CD4-positive, alpha-beta T cell treated with Interleukin-17A for 1 hour (primary cell): ENCODE data around the gene GFRA1.
"Not testable (repeated sequence)": the region's sequence is repeated elsewhere in the genome, so short reads cannot be mapped to it uniquely, and the experiment has no call there.

Experiments used
- DNase-seq: peaks from one replicate; pipeline ENCODE4 v3.0.0-alpha.2; 2020

The GFRA1 gene

DNA sequence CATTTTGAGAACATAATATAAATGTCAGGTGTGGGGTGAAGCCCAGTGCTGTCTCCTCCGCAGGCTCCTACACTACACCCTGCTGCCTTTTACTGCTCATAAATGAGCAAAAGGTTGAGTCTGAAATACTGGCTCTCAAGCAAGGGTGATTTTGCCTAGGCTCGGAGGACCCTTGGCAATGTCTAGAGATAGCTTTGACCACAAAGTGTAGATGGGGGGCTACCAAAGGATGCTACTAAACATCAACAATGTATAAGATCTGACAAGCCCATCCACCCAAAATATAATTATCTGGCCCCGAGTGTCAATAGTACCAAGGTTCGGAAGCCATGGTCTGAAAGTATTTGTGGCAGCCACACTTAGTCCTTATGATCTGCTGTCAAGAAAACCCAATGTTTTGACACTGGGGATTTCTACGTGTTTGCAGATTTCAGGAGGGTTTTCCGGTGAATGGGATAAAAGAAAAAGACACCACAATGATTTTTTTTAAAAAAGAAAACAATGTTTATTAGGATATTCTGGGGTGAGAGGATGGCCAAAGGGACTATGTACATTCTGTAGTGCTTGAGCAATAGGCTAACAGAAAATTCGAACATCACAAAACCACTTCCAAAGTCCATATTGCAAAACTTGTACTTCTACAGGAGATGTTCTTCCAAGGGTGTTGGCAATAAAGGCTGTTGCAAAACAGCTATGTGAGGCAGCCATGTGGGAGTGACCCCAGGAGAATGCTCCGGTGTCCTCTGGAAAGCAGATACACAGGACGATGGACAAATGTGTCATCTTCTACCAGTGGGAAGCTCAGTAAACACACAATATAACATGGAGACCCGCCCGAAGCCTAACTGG, 216.3 kb downstream of the GFRA1 start:
- DNase-seq: no peak

DNA sequence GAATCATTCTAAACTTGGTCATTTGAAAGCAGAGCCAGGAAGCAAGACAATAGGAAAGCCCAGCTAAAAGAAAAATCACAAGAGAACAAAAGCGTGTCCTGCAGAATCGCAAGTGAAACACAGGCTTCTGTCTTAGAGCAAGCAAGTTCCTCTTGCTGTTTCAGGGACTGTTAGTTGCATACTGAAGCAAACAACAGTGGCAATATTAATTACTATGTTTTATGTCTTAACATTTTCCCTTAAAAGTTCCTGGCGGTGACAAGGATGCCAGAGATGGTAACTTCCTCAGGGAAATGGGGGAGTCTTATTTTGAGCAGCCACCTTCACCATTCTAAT, 217.1 kb downstream of the GFRA1 start:
- DNase-seq: no peak

DNA sequence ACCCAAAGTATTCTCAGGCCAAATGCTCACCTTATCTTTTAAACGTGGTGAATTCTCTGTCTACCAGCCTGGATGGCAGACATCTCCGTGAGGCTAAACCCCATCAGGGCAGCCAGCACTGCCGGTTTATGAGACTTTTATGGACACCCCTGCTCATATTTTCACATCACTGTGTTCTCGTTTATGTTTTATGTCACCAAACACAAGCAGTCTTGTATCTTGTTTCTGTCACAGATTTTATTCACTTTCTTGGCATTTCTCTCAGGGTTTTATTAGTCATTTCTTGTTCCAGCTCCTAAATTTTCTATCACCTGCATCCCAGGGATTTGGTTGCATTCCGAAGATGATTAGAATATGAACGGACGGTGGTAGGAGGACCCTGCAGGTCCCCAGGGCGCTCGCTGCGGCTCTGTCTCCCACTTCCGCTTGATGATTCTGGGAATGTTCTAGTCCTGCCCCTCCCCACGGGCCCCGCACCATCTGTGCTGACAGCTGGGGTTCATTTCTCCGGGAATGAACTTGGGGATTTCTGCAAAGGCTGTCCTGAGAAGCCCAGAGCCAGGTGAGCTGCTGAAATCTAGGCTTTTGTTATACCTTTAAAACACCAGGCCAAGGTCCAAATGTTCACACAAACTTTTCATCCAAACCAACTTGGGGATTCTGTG, 217.6 kb downstream of the GFRA1 start:
- DNase-seq: no peak

DNA sequence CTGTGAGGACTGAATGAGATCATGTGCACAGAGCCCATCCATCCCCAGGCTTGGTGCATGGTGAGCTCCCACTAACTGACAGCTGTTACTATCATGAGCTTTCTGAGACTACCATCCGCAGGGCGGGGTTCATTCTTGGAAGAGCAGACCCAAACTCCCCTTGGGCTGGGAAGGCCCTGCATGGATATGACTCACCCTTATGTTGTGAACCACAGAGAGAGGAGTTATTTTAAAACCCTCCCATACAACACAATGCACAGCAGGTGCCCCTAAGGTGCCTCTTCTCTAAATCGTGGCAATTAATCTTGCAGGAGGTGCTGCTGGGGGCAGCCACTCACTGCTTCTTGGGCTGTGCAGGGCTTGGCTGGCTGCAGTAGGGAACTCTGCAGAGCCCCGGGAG, 219.1 kb downstream of the GFRA1 start:
- no peak for DNase-seq

DNA sequence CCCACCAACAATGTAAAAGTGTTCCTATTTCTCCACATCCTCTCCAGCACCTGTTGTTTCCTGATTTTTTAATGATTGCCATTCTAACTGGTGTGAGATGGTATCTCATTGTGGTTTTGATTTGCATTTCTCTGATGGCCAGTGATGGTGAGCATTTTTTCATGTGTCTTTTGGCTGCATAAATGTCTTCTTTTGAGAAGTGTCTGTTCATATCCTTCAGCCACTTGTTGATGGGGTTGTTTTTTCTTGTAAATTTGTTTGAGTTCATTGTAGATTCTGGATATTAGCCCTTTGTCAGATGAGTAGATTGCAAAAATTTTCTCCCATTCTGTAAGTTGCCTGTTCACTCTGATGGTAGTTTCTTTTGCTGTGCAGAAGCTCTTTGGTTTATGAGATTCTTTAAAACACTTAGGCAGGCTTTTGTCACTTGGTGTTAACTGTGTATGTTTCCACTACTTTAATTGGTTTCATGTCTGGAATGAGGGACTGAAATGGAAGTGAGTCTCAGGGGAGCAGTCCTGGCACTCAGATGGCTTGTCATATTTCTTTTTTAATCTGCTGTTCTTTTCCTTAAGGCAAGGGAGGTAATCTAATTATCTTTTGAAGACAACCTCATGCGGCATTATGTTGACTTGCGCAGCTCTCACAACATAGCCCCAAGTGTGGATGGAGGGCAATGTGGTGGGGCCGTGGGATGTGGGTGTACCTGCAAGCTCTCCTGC, 219.8 kb downstream of the GFRA1 start:
- not testable (repeated sequence) for DNase-seq

DNA sequence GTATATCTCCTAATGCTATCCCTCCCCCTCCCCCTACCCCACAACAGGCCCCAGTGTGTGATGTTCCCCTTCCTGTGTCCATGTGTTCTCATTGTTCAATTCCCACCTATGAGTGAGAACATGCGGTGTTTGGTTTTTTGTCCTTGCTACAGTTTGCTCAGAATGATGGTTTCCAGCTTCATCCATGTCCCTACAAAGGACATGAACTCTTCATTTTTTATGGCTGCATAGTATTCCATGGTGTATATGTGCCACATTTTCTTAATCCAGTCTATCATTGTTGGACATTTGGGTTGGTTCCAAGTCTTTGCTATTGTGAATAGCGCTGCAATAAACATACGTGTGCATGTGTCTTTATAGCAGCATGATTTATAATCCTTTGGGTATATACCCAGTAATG, 220.5 kb downstream of the GFRA1 start:
- not testable (repeated sequence) for DNase-seq

DNA sequence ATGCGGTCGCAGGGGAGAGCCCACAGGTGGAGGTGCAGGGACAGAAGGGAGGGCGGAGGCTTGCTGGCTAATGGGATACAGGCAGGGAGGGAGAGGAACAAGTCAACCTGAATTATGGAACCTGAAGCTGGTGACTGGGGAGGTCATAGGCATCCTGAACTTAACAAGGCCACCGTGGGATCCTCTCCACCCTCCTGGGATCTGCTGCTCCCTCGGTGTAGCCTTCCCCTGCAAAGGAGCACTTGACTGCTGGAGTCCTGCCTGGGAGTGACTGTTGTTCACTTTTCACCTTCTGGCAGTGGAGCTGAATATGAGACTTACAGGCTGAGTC, 223.1 kb downstream of the GFRA1 start:
- DNase-seq: no peak

DNA sequence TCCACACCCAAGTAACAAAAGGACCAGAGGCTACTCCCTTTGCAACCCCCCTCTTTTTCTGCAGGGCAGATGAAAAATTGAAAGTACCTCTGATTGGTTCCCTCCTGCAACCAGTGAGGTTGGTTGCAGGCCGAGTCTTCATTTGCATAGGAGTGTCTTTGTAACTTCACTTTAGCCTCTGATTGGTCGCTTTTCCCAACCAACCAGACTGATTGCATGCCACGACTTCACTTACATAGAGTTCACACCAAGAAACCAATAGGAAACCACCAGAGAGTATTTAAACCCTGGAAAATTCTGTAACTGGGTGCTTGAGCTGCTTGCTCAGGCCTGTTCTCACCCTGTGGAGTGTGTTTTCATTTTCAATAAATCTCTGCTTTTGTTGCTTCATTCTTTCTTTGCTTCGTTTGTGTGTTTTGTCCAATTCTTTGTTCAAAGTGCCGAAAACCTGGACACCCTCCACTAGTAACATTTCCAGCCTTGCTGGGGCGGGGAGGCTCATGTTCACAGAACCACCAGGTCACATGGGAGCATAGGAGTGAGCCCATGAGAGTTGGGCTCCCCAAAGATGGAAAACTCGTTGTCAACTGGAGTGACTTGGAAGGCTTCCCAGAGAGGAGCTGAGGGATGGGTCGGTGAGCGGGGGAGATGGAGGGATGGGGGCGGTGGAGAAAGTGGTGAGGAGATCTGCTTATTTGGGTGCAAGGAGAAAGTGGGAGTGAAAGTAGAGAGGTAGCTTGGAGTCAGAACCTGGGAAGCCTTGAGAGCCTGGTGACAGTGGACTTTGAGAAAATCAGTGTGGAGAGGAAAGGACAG, 223.6 kb downstream of the GFRA1 start:
- no peak for DNase-seq

DNA sequence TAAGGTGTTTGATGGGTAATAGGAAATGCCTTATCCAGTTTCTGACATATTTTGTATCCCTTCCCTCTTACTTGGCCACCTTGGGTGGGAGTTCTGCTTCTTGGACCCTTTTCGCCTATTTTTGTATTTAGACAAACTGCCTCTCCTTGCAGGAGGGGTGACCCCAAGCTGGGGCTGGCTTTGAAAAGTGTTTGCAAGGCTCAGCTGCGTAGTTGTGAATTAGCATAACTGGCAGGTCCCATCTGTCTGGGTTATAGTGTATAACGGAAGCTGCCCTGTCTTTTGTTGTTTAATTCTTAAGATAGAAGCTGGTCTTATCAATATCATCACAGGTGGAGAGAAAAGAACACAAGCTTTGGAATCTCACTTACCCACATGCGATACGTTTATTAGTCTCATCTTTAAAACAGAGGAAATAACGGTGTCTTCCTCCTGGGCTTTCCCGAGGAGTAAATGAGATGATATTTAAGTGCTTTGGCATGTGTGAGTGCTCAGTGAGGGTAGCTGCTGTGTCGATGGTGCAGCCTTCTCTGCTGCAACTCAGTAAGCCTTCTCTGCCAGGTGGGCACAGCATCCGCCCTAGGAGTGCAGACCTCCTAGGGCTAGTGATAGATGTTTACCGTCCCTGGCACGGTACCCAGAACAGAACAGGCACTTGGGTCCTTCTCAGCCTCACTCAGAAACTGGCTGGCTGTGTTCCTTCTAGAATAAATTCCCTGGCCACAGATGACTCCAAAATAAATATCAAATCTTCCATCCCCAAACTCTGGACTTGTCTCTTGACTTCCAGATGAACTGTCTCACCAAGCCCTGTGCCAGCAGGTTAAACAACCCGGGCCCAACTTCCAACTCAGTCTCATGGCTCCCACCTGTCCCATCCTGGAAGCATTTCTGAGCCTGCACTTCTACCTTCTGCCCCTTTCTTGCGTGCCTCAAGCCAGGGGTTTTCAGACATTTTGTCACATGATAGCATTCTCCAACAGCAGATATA, 227.3 kb downstream of the GFRA1 start:
- DNase-seq: no peak

DNA sequence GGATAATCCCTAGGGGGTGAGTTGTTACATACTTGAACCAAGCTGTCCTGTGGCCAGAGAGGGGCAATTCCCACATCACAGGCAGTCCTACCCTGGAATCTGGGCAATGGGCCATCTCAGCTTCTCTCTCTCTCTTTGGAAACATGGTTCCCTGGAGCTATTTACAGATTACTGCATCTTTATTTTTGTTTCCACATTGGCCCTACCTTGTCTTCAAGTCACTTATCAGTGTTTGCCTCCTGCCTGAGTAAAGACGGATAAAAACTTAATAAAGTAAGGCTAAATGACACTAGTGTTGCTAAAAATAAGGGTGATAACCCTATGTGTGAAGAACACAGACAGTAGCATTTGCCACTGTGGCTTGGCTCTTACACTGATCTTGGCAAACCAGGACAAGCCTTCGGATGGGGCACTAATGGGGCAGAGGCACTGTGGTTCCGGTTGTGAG, 228.2 kb downstream of the GFRA1 start:
- no peak for DNase-seq

DNA sequence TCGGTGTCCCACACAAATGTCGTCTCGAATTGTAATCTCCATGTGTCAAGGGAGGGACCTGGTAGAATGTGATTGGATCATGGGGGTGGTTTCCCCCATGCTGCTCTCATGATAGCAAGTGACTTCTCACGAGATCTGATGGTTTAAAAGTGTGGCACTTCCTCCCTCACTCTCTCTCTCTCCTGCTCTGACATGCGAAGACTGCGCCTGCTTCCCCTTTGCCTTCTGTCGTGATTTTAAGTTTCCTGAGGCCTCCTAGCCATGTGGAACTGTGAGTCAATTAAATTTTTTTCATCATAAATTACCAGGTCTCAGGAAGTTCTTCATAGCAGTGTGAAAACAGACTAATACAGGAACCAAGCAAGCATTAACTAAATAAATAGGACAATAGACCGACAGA, 229.1 kb downstream of the GFRA1 start:
- DNase-seq: no peak

DNA sequence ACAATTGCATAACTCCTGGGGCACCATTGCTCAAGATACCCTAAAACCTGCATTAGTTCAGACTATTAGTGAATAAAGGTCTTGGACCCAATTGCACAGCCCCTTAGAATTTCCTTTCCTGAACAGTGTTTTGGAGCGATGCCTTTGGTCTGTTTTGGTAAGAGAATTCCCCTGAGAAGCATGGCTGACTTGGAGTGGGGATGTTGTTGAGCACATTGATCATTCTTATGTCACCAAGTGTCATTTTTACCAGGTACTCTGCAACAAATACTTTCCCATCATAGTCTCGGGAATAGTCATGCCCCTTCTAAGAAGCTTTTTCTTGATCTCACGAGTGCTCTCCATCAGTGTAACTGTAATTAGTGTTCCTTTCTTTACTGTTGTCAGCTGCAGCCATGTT, 229.7 kb downstream of the GFRA1 start:
- no peak for DNase-seq

DNA sequence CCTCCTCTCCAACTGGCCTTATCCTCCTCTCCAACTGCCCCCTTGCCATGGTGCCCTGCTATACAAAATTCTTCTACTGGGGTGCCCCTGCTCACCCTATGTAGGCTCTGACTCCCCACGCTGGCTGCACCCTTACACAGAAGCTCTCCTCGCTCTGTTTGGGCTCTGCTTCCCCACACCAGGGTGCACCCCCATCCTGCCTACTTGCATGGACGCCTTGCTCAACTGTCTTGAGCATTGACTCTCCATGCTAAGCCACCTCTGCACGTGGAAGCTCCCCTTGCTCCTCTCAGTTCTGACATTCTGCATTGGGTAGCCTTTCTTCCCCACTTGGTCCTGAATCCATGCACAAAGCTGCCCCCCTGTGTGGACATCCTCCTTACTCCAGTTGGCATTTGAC, 231.1 kb downstream of the GFRA1 start:
- no peak for DNase-seq

DNA sequence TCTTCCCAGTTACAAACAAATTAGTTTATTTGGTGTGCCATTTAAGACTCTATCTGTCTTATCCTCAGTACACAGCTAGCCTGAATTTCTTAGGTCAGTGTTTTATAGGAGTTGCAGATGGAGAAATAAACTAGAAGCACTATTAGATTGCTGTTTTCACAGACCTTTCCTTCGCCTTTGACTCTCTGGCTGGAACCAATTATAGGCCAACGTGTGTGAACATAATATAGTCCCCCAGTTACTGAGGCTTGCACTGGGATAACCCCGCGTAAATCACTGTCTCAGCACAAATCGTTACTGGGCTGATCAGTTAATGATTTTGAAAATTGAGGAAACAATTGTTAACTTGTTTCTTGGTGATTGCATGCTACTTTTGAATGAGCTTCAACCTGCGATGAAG, 233.4 kb downstream of the GFRA1 start:
- no peak for DNase-seq

DNA sequence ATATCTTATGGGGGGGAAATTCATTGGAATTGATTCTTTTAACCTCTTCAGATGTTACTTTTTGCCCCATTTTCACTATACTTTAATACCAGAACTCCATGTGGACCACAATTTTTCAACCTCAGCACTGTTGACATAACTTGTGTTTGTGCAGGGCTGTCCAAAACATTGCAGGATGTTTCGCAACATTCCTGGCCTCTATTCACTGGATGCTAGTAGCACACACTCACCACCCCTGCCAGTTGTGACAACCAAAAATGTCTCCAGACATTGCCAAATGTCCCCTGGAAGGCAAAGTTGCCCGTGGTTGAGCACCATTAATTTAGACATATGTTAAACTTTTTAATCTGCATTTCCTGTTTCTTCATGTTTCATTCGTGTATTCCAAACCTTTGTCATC, 234.7 kb downstream of the GFRA1 start:
- no peak for DNase-seq

DNA sequence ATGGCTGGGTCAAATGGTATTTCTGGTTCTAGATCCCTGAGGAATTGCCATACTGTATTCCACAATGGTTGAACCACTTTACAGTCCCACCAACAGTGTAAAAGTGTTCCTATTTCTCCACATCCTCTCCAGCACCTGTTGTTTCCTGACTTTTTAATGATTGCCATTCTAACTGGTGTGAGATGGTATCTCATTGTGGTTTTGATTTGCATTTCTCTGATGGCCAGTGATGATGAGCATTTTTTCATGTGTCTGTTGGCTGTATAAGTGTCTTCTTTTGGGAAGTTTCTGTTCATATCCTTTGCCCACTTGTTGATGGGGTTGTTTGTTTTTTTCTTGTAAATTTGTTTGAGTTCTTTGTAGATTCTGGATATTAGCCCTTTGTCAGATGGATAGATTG, 237.6 kb downstream of the GFRA1 start:
- DNase-seq: not testable (repeated sequence)

DNA sequence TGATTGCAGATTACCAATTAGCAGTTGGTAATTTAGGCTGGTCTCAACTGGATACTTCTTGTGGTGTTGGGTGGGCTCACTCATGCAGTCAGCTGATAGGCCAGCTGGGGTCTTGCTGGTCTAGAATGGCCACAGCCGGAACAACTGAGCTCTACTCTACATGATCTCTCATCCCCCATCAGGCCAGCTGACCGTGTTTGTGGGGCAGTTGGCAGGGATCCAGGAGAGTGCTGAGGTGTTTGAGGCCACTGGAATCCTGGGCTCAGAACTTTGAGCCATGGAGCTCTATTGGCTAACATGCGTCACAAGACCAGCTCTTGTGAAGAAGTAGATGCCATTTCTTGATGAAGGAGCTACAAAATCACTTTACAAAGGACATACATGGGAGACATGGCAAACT, 242.4 kb downstream of the GFRA1 start:
- no peak for DNase-seq

DNA sequence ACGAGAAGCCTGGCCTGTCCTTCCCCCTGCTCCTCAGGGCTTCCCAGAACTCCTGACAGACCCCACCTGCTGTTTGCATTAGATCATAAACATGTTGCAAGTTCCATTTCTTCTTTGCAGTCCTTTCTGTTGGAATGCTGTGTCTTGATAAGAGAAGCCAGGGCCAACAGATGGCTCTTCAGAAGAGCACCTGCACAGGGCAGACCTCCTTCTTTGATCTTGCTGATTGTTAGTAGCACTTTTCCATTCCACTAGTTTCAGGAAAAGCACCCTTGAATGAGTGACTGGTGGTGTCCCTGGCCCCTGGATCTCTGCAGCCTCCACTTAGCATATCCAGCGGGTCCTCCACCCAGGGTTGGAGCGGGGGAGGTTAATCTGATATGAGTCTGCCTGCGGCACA, 243.2 kb downstream of the GFRA1 start:
- no peak for DNase-seq

DNA sequence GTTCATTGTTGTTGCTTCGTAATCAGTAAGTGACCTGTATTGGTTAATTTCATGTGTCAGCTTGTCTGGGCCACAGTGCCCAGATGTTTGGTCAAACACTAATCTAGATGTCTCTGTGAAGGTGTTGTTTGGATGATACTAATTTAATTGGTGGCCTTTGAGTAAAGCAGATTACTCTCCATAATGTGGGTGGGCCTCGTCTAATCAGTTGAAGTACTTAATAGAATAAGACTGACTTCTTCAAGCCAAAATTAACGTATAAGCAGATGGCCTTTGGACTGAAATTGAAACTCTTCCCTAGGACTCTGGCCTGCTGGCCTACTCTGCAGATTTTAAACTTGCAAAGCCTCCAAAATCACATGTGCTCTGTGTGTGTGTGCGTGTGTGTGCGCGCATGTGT, 245.7 kb downstream of the GFRA1 start:
- no peak for DNase-seq

DNA sequence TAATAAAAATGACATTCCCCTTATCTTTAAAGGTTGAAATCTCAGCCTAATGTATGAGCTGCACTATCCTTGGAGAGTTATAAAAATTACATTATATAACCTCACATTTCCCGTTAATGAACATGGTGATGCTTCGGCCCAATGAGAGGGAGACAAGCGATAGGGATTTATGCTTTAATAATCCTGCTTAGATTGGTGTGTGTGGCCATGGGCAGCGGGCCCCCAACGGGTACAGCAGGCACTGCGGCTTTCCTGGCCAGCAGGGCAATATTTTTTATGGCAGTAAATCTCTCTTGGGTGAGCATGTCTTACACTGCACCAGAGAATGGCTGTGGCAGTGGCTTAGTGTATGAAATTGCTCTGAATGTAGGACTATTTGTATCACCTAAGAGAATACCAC, 246.3 kb downstream of the GFRA1 start:
- DNase-seq: no peak

DNA sequence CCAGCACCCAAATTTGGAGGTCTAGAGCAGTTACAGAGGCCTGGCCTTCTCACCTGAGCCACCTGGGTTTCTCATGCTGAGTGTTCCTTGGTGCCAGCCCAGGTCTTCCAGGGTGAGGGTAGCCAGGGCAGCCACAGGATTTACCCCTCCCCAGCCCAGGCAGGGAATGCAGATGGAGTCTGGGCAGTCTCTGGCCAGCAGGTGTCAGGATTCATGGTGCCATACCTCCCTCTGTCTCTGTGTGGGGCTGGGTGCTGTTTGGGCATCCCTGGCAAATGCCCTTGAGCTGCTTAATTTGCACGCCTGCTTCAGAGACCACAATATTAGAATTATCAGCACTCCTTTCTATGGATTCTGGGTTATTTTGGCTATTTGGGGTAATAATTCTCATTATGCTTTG, 246.7 kb downstream of the GFRA1 start:
- no peak for DNase-seq

DNA sequence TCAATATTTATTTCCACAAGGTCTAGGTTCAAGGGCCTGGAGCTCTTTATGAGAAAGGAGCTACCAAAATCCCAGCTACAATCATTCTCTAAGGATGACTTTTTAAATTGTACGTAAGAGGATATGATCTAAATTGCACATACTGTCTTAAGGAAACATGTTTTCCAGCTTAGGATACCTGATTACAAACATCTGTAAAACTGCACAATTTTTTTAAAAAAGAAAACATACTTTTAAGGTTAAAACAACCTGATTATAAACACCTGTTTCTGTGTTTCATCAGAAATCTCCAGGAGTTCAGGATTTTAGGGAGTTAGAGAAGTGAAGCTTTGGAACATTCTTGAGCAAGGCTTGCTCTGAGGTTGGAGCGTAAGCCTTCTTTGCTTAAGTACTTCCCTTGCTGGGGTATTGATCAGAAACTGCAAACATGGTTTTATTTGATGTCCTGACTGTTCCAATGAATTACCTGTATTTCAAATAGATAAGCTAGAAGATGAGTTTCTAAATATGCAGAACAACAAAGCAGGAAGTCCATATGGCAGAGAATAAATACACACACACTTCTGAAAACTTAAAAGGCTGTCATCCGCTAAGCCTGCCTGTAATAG, 248.6 kb downstream of the GFRA1 start:
- DNase-seq: no peak
